ENCODE results near the gene PAPOLA. TPM values are rescaled to one million over a fixed set of nuclear protein-coding genes. Genes with fewer than 3 reads are reported as not detected.

The PAPOLA gene
- total and polyA plus RNA-seq, 12 donors = 63.0 to 159 (median 110) TPM

DNA sequence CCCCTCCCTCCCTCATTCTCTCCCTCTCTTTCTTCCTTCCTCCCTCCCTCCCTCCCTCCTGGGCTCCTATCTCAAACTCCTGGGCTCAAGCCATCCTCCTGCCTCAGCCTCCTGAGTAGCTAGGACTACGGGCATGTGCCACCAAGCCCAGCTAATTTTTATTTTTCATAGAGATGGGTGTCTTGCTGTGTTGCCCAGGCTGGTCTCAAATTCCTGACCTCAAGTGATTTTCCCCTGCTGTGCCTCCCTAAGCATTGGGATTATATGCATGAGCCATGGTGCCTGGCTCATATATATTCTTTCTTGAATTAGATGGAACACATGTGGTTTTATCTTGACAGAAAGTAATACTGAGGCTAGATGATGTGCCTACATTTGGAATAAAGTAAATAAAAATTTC is 14.2 kb downstream of the PAPOLA start:
- H3K9me3 ChIP-seq = no peaks in the 10 kb centered on the region
- intact Hi-C loops (cut with DNase I) = no loop called here
- no peak overlapping the region for H3K4me3 ChIP-seq
- H3K4me1 ChIP-seq = peaks cover 0 to 70% (median 47%) of the 10 kb centered on the region in 9 donors
- WGBS, 2 donors = 67 to 87% methylated on average over 1 of the region's 1 CpG
- no peak for ATAC-seq
- peaks cover 0 to 15% (median 0%) of the 10 kb centered on the region in 9 donors for H3K36me3 ChIP-seq
- TF ChIP-seq, protein P1, sequence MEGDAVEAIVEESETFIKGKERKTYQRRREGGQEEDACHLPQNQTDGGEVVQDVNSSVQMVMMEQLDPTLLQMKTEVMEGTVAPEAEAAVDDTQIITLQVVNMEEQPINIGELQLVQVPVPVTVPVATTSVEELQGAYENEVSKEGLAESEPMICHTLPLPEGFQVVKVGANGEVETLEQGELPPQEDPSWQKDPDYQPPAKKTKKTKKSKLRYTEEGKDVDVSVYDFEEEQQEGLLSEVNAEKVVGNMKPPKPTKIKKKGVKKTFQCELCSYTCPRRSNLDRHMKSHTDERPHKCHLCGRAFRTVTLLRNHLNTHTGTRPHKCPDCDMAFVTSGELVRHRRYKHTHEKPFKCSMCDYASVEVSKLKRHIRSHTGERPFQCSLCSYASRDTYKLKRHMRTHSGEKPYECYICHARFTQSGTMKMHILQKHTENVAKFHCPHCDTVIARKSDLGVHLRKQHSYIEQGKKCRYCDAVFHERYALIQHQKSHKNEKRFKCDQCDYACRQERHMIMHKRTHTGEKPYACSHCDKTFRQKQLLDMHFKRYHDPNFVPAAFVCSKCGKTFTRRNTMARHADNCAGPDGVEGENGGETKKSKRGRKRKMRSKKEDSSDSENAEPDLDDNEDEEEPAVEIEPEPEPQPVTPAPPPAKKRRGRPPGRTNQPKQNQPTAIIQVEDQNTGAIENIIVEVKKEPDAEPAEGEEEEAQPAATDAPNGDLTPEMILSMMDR (IDR thresholded peaks at IDR 0.05) = no peak
- no peak for DNase-seq
- no peak overlapping the region for H3K27ac ChIP-seq
- no peaks in the 10 kb centered on the region for H3K27me3 ChIP-seq

DNA sequence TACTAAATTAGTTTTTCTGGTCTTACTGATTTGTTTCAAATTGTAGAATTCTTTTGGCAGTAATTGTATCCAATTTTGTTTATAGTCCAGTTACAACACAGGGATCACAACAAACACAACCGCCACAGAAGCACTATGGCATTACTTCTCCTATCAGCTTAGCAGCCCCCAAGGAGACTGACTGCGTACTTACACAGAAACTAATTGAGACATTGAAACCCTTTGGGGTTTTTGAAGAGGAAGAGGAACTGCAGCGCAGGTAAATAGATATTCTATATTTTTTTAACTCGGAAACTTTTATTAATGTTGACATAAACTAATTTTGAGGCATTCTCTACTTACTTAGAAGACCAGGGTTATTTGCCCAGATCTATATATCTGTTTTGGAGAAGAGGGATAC is 17.8 kb downstream of the PAPOLA start:
- intact Hi-C loops (cut with DNase I) = no loop called here

DNA sequence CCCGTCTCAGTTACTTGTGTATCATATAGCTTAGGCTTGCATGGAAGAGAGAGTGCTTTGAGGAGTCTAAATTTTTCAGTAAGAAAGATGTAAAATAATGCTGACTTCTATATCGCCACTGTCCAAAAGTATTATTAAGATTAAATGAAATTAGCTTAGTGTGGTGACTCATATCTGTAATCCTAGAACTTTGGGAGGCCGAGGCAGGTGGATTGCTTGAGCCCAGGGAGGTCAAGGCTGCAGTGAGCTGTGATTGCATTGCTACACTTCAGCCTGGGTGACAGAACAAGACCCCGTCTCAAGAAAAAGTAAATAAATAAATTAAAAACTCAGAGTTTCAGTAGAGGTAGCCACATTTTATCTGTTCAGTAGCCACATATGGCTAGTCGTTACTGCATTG is 23.3 kb downstream of the PAPOLA start:
- ATAC-seq (no peak), DNase-seq (no peak)
- Histone ChIP-seq H3K27ac (no peak overlapping the region), H3K9me3 (no peaks in the 10 kb centered on the region), H3K4me3 (no peak overlapping the region), H3K4me1 (no peaks in the 10 kb centered on the region), H3K27me3 (no peaks in the 10 kb centered on the region), H3K36me3 (peaks cover 0 to 100% (median 19%) of the 10 kb centered on the region in 9 donors)
- whole genome bisulfite sequencing, 2 donors = 94 to 98% methylated on average over 5 of the region's 5 CpGs
- TF ChIP-seq, protein P1 (IDR thresholded peaks at IDR 0.05) = no peak
- intact Hi-C loops (cut with DNase I) = no loop called here

More for the DNA sequence above, 17.8 kb downstream of the PAPOLA start:
- no peak for DNase-seq
- Histone ChIP-seq H3K4me1 (peaks cover 0 to 35% (median 15%) of the 10 kb centered on the region in 9 donors), H3K9me3 (no peaks in the 10 kb centered on the region), H3K27ac (no peak overlapping the region), H3K36me3 (peaks cover 0 to 51% (median 5%) of the 10 kb centered on the region in 9 donors), H3K4me3 (no peak overlapping the region), H3K27me3 (no peaks in the 10 kb centered on the region)
- 88 to 89% methylated on average over 4 of the region's 4 CpGs for WGBS, 2 donors
- TF ChIP-seq, protein P1 (IDR thresholded peaks at IDR 0.05) = no peak
- no peak for ATAC-seq

DNA sequence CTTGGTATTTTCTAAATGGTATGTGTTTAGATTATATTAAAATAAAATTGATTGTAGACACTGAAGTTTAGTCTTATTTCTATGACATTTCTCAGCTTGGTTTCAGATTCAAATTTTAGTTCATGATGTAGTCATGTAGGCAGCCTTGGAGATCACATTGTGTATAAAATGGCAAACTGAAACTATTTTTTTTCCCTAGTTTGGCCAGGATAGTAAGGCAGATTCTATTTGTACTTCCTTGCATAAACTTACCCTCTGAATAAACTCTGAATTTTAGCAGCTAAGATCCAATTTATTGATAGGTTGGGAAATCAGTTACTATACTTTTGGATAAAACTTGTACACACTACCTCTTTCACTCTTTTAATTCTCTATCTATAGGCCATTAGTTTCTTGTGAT is 30.4 kb downstream of the PAPOLA start:
- no peak overlapping the region for H3K27ac ChIP-seq
- intact Hi-C loops (cut with DNase I) = no loop called here
- peaks cover 0 to 100% (median 18%) of the 10 kb centered on the region in 9 donors for H3K36me3 ChIP-seq
- ATAC-seq = no peak
- TF ChIP-seq, protein P1 (IDR thresholded peaks at IDR 0.05) = no peak
- H3K4me3 ChIP-seq = no peak overlapping the region
- no peaks in the 10 kb centered on the region for H3K27me3 ChIP-seq
- no peaks in the 10 kb centered on the region for H3K9me3 ChIP-seq
- H3K4me1 ChIP-seq = no peaks in the 10 kb centered on the region
- DNase-seq = no peak
